ENCODE results near the gene NONO. TPM values are rescaled to one million over a fixed set of nuclear protein-coding genes. Genes with fewer than 3 reads are reported as not detected.

Gene NONO
- total and polyA plus RNA-seq, 2 experiments from 2014 or later = 342 to 656 TPM

GRCh38 chrX:71269801-71270395 lies 13.5 kb upstream of the NONO start:
- H3K4me1 Mint-ChIP-seq = no peaks in the 10 kb centered on the region

More at GRCh38 chrX:71269801-71270395, 13.5 kb upstream of the NONO start:
- no peaks in the 10 kb centered on the region for H3K36me3 ChIP-seq (ENCODE audit: insufficient read depth)
- Mint-ChIP-seq H3K4me3 (no peak overlapping the region), H3K27me3 (ENCODE audit: insufficient read depth, low read depth, poor library complexity) (peaks cover 2% of the 10 kb centered on the region), H3K27ac (no peak overlapping the region), H3K36me3 (ENCODE audit: low read depth) (peaks cover 6% of the 10 kb centered on the region), H3K9me3 (no peaks in the 10 kb centered on the region)
- H3K4me3 ChIP-seq = no peak overlapping the region
- no peak overlapping the region for H3K4me2 ChIP-seq
- H2AFZ ChIP-seq = no peak overlapping the region
- H4K20me1 ChIP-seq (replicated peaks; ENCODE audit: insufficient read depth) = no peaks in the 10 kb centered on the region
- H3K27ac ChIP-seq (ENCODE audit: low read depth) = no peak overlapping the region
- no peaks in the 10 kb centered on the region for H3K9me2 ChIP-seq (ENCODE audit: insufficient read depth)
- no peak for DNase-seq (ENCODE audit: low spot score)
- TF ChIP-seq POLR2AphosphoS5 (IDR thresholded peaks at IDR 0.05; ENCODE audit: low read depth) = no peak
- TF ChIP-seq JUNB (IDR thresholded peaks at IDR 0.05; ENCODE audit: unreplicated experiment) = no peak
- TF ChIP-seq, protein P1, sequence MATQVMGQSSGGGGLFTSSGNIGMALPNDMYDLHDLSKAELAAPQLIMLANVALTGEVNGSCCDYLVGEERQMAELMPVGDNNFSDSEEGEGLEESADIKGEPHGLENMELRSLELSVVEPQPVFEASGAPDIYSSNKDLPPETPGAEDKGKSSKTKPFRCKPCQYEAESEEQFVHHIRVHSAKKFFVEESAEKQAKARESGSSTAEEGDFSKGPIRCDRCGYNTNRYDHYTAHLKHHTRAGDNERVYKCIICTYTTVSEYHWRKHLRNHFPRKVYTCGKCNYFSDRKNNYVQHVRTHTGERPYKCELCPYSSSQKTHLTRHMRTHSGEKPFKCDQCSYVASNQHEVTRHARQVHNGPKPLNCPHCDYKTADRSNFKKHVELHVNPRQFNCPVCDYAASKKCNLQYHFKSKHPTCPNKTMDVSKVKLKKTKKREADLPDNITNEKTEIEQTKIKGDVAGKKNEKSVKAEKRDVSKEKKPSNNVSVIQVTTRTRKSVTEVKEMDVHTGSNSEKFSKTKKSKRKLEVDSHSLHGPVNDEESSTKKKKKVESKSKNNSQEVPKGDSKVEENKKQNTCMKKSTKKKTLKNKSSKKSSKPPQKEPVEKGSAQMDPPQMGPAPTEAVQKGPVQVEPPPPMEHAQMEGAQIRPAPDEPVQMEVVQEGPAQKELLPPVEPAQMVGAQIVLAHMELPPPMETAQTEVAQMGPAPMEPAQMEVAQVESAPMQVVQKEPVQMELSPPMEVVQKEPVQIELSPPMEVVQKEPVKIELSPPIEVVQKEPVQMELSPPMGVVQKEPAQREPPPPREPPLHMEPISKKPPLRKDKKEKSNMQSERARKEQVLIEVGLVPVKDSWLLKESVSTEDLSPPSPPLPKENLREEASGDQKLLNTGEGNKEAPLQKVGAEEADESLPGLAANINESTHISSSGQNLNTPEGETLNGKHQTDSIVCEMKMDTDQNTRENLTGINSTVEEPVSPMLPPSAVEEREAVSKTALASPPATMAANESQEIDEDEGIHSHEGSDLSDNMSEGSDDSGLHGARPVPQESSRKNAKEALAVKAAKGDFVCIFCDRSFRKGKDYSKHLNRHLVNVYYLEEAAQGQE (IDR thresholded peaks at IDR 0.05; ENCODE audit: unreplicated experiment) = no peak
- no peak for TF ChIP-seq ZNF331 (CRISPR knock-in tag; IDR thresholded peaks at IDR 0.05; ENCODE audit: low read depth)
- no peak for TF ChIP-seq STAT1 (IDR thresholded peaks at IDR 0.05; ENCODE audit: unreplicated experiment)
- no peak for TF ChIP-seq CREB1 (CRISPR knock-in tag; IDR thresholded peaks at IDR 0.05; ENCODE audit: low read depth)
- no peak for TF ChIP-seq ETS1 (IDR thresholded peaks at IDR 0.05)
- no peak for TF ChIP-seq EZH2 (IDR thresholded peaks at IDR 0.05; ENCODE audit: low read depth, unreplicated experiment)
- TF ChIP-seq CTCF (conservative IDR thresholded peaks at IDR 0.05; ENCODE audit: low read depth in 2 of 2) = no peak
- TF ChIP-seq, protein P2, sequence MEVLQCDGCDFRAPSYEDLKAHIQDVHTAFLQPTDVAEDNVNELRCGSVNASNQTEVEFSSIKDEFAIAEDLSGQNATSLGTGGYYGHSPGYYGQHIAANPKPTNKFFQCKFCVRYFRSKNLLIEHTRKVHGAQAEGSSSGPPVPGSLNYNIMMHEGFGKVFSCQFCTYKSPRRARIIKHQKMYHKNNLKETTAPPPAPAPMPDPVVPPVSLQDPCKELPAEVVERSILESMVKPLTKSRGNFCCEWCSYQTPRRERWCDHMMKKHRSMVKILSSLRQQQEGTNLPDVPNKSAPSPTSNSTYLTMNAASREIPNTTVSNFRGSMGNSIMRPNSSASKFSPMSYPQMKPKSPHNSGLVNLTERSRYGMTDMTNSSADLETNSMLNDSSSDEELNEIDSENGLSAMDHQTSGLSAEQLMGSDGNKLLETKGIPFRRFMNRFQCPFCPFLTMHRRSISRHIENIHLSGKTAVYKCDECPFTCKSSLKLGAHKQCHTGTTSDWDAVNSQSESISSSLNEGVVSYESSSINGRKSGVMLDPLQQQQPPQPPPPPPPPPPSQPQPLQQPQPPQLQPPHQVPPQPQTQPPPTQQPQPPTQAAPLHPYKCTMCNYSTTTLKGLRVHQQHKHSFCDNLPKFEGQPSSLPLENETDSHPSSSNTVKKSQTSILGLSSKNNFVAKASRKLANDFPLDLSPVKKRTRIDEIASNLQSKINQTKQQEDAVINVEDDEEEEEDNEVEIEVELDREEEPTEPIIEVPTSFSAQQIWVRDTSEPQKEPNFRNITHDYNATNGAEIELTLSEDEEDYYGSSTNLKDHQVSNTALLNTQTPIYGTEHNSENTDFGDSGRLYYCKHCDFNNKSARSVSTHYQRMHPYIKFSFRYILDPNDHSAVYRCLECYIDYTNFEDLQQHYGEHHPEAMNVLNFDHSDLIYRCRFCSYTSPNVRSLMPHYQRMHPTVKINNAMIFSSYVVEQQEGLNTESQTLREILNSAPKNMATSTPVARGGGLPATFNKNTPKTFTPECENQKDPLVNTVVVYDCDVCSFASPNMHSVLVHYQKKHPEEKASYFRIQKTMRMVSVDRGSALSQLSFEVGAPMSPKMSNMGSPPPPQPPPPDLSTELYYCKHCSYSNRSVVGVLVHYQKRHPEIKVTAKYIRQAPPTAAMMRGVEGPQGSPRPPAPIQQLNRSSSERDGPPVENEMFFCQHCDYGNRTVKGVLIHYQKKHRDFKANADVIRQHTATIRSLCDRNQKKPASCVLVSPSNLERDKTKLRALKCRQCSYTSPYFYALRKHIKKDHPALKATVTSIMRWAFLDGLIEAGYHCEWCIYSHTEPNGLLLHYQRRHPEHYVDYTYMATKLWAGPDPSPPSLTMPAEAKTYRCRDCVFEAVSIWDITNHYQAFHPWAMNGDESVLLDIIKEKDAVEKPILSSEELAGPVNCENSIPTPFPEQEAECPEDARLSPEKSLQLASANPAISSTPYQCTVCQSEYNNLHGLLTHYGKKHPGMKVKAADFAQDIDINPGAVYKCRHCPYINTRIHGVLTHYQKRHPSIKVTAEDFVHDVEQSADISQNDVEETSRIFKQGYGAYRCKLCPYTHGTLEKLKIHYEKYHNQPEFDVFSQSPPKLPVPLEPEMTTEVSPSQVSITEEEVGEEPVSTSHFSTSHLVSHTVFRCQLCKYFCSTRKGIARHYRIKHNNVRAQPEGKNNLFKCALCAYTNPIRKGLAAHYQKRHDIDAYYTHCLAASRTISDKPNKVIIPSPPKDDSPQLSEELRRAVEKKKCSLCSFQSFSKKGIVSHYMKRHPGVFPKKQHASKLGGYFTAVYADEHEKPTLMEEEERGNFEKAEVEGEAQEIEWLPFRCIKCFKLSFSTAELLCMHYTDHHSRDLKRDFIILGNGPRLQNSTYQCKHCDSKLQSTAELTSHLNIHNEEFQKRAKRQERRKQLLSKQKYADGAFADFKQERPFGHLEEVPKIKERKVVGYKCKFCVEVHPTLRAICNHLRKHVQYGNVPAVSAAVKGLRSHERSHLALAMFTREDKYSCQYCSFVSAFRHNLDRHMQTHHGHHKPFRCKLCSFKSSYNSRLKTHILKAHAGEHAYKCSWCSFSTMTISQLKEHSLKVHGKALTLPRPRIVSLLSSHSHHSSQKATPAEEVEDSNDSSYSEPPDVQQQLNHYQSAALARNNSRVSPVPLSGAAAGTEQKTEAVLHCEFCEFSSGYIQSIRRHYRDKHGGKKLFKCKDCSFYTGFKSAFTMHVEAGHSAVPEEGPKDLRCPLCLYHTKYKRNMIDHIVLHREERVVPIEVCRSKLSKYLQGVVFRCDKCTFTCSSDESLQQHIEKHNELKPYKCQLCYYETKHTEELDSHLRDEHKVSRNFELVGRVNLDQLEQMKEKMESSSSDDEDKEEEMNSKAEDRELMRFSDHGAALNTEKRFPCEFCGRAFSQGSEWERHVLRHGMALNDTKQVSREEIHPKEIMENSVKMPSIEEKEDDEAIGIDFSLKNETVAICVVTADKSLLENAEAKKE (CRISPR knock-in tag; IDR thresholded peaks at IDR 0.05) = no peak
- no peak for TF ChIP-seq NANOG (IDR thresholded peaks at IDR 0.05; ENCODE audit: borderline replicate concordance)
- no peak for TF ChIP-seq EZH2phosphoT487 (IDR thresholded peaks at IDR 0.05; ENCODE audit: unreplicated experiment)
- no peak for TF ChIP-seq ZNF114 (CRISPR knock-in tag; IDR thresholded peaks at IDR 0.05)
- ATAC-seq = no peak
- no peaks in the 10 kb centered on the region for H3K79me2 ChIP-seq (replicated peaks; ENCODE audit: insufficient read depth)
- no peaks in the 10 kb centered on the region for H3K27me3 ChIP-seq (ENCODE audit: insufficient read depth)
- H3K4me1 ChIP-seq (ENCODE audit: insufficient read depth) = no peaks in the 10 kb centered on the region
- no peaks in the 10 kb centered on the region for H3F3A ChIP-seq (replicated peaks; ENCODE audit: low read depth)

Data from GM23338 (cell line).